Measurements from ENCODE around the gene CHPF.

- TF ChIP-seq CTCF (IDR thresholded peaks at IDR 0.05) (no peak), POLR2A (IDR thresholded peaks at IDR 0.05) (no peak)
These were observed 32.2 kb upstream of the CHPF start for GRCh38 chr2:219575566-219576504.
